ENCODE data around the gene RPRD2.

DNA sequence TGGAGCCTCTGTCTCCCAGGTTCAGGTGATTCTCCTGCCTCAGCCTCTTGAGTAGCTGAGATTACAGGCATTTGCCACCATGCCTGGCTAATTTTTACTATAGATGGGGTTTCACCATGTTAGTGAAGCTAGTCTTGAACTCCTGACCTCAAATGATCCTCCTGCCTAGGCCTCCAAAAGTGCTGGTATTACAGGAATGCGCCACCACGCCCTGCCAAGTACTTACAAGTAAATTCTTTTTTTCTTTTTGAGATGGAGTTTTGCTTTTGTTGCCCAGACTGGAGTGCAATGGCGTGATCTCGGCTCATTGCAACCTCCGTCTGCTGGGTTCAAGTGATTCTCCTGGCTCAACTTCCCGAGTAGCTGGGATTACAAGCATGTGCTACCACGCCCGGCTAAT is 42.5 kb downstream of the RPRD2 start:
- TF ChIP-seq POLR2A (IDR thresholded peaks at IDR 0.05; ENCODE audit: low read depth, low read length) (no peak), POLR2AphosphoS5 (IDR thresholded peaks at IDR 0.05; ENCODE audit: low read depth, low read length) (no peak), TAF1 (IDR thresholded peaks at IDR 0.05; ENCODE audit: low read depth, low read length) (no peak), PAX5 (IDR thresholded peaks at IDR 0.05; ENCODE audit: insufficient read depth, low read length, severe bottlenecking) (no peak)

Data from GM12891 (cell line).